T-helper 1 cell treated with Interleukin-12 subunit alpha and Interleukin-12 subunit beta and Interleukin-4 antibody, amounts not matched to agents 30 μg/mL and 1 μg/mL, for 36 hours (primary cell): ENCODE measurements around the gene ADCY7.
A peak's percentile ranks its signal among the peaks of the same experiment; 100 is the strongest.

Experiments used
- H3K27ac Mint-ChIP-seq: one replicate; pipeline ENCODE4 v1.8.0; 2021; ENCODE audit warnings: mild to moderate bottlenecking, mixed read lengths
- H3K27me3 Mint-ChIP-seq: one replicate; pipeline ENCODE4 v1.8.0; 2021; ENCODE audit warnings: low read depth, mixed read lengths
- H3K36me3 Mint-ChIP-seq: one replicate; pipeline ENCODE4 v1.8.0; 2021; ENCODE audit warnings: low read depth, mixed read lengths
- H3K4me1 Mint-ChIP-seq: one replicate; pipeline ENCODE4 v1.8.0; 2021; ENCODE audit warnings: low read depth, mixed read lengths
- H3K4me3 Mint-ChIP-seq: one replicate; pipeline ENCODE4 v1.8.0; 2021; ENCODE audit warnings: mild to moderate bottlenecking, moderate library complexity, mixed read lengths
- H3K9me3 Mint-ChIP-seq: one replicate; pipeline ENCODE4 v1.8.0; 2021; ENCODE audit warnings: mixed read lengths

ADCY7 gene

DNA sequence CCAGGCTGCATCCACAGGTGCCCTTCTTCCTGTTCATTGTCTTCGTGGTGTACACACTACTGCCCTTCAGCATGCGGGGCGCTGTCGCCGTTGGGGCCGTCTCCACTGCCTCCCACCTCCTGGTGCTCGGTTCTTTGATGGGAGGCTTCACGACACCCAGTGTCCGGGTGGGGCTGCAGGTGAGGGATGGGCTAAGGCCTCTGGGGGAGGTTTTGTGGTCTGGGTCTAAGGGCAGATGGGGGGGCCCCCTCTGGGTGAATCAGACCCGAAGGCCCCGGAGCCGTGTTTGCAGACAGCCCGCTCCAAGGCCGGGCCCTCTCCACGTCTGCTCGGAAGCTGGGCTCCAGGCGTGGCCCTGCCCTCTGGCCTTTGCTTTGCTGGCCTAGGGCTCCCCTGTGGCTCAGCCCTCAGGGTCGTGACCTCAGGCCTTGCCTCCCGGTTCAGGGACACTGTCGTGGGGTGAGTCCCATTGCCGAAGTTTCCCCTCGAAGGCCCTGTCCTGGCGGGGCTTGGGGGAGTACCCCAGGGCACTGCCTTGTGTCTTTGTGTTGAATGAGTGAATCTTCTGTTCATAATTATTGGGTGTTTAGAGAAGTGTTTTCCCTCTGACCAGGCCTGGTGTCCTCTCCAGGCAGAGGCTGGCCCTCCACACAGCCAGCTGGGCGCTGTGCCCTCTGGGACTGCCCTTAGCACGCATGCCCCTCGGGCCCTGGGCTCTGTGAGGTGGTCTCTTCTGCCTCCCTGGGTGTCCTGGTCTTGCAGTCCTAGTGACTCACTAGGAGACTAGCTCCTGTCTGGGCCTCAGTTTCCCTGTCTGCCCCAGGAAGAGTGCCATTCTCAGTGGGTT, 25.6 kb downstream of the ADCY7 start:
- Mint-ChIP-seq H3K9me3 (no peaks in the 10 kb centered on the region), H3K27ac (no peak overlapping the region), H3K4me3 (no peak overlapping the region), H3K36me3 (peaks cover 30% of the 10 kb centered on the region), H3K27me3 (no peaks in the 10 kb centered on the region), H3K4me1 (peaks cover 3% of the 10 kb centered on the region)

GRCh38 chr16:50292566-50292948, 26.2 kb downstream of the ADCY7 start:
- H3K27ac Mint-ChIP-seq = no peak overlapping the region
- no peaks in the 10 kb centered on the region for H3K27me3 Mint-ChIP-seq
- no peak overlapping the region for H3K4me3 Mint-ChIP-seq
- H3K36me3 Mint-ChIP-seq = peaks cover 27% of the 10 kb centered on the region
- H3K9me3 Mint-ChIP-seq = no peaks in the 10 kb centered on the region
- peaks cover 3% of the 10 kb centered on the region for H3K4me1 Mint-ChIP-seq

GRCh38 chr16:50293041-50293783, 26.9 kb downstream of the ADCY7 start:
- Mint-ChIP-seq H3K27ac (no peak overlapping the region), H3K9me3 (no peaks in the 10 kb centered on the region), H3K27me3 (no peaks in the 10 kb centered on the region), H3K4me3 (no peak overlapping the region), H3K4me1 (peaks cover 3% of the 10 kb centered on the region), H3K36me3 (peaks cover 27% of the 10 kb centered on the region)

DNA sequence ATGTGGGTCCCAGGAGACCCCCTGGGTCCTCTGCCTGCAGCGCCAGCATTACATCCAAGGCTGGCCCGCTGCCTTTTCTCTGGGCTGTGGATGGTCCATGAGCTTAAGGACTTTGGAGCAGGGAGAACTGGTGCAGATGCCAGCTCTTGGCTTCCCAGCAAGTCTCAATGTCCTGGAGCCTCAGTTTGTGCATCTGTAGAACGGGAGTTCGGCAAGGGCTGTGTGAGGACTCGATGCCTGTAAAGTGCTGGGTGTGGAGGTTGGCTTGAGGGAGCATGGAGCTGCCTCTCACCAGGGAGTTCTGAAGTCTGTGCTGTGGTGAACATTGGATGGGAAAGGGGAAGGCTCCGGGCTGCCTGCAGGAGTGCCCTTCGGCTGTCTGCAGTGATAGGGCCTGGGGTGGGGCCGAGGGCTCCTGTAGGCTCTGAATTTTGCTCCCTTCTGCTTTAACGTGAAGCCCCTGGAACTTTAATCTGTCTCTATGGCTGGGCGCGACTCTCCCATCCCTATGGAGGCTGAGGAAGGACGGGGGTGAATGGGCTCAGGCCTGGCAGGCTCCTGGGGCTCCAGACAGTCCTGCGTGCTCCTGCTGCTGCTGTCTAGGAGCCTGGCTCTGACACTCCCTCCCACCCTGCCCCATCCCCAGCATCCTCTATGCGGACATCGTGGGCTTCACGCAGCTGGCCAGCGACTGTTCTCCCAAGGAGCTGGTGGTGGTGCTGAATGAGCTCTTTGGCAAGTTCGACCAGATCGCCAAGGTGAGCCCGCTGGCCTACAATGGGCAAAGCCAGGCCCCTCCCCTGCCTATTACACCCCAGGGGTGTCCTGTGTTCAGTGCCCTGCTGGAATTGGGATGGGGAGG, 27.9 kb downstream of the ADCY7 start:
- Mint-ChIP-seq H3K4me3 (no peak overlapping the region), H3K36me3 (peaks cover 19% of the 10 kb centered on the region)

DNA sequence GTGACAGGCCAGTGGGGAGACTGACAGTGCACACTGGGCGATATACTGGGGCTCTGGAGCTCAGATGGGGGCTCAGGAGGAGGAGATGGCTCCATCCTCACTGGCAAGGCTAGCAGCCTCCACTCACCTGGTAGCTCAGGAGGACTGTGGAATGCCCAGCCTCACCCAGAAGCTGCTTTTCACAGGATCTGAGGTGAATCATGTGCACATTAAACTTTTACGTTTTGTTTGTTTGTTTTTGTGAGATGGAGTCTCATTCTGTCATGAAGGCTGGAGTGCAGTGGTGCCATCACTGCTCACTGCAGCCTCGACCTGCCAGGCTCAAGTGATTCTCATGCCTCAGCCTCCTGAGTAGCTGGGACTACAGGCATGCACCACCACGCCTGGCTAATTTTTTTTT, 28.6 kb downstream of the ADCY7 start:
- Mint-ChIP-seq H3K4me3 (no peak overlapping the region), H3K27ac (no peak overlapping the region), H3K36me3 (peaks cover 16% of the 10 kb centered on the region), H3K9me3 (no peaks in the 10 kb centered on the region), H3K27me3 (no peaks in the 10 kb centered on the region), H3K4me1 (peaks cover 2% of the 10 kb centered on the region)

More for the DNA sequence above, 27.9 kb downstream of the ADCY7 start:
- Mint-ChIP-seq H3K27ac (no peak overlapping the region), H3K27me3 (no peaks in the 10 kb centered on the region), H3K9me3 (no peaks in the 10 kb centered on the region), H3K4me1 (peaks cover 2% of the 10 kb centered on the region)

GRCh38 chr16:50295541-50296132, 29.3 kb downstream of the ADCY7 start:
- Mint-ChIP-seq H3K36me3 (peaks cover 14% of the 10 kb centered on the region), H3K27ac (peak overlapping the region; percentile 36), H3K9me3 (no peaks in the 10 kb centered on the region), H3K4me3 (no peak overlapping the region), H3K27me3 (no peaks in the 10 kb centered on the region), H3K4me1 (peaks cover 2% of the 10 kb centered on the region)

GRCh38 chr16:50296807-50297206, 30.5 kb downstream of the ADCY7 start:
- no peaks in the 10 kb centered on the region for H3K9me3 Mint-ChIP-seq
- peaks cover 2% of the 10 kb centered on the region for H3K4me1 Mint-ChIP-seq
- H3K27ac Mint-ChIP-seq = no peak overlapping the region
- H3K4me3 Mint-ChIP-seq = no peak overlapping the region
- H3K36me3 Mint-ChIP-seq = peaks cover 13% of the 10 kb centered on the region
- H3K27me3 Mint-ChIP-seq = no peaks in the 10 kb centered on the region

DNA sequence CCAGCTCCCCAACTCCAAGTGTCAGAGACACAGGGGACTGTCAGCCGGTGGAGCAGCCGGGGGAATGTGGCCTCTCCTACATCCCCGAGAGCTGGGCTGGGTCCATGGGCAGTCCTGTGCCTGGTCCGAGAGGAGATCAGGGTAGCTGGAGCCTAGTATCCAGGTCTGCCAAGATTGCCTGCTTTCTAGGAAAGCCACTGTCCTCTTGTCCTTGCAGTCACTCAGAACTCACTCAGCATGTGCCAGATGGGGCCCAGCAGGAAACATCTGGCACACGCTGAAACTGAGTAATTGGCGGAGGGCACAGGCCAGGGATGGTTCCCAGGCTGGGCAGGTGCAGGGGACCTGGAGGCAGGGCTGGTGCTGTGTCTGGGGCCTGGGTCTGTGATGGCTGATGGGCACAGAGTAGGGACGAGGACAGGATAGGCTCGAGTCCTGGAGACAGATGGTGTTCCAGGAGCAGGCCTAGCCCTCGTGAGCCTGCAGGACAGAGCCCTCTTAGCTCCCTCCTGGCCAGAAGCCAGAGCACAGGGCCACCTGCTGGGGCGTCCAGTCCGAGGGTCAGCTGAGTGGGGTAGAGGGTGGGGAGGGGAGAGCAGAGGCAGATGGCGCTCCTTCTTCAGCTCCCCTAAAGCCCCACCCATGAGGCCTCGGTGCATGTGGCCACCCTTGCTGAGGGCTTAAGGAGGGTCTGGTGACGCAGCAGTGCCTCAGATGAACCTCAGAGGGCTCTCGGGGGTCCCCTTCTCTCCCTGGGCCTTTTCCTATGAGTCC, 31.1 kb downstream of the ADCY7 start:
- Mint-ChIP-seq H3K9me3 (no peaks in the 10 kb centered on the region), H3K4me1 (peaks cover 2% of the 10 kb centered on the region), H3K4me3 (no peak overlapping the region), H3K36me3 (peaks cover 17% of the 10 kb centered on the region), H3K27ac (peak overlapping the region; percentile 62), H3K27me3 (no peaks in the 10 kb centered on the region)

DNA sequence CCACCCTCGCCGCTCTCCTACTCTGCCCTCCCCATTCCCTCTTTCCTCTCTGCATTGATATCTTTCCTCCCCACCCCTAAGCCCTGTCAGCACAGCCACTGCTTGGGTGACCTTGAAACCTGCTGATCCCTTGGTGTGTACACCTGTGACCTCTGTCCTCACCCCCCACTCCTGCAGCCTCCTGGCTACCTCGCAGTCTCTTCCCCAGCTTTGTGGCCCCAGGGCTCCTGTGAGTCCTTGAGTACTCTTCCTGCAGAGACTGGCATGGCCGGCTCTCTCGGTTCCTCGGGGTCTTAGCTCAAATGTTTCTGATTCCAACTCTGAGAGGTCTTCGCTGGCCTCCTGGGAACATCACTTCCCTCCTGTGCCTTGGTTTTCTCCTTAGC, 31.7 kb downstream of the ADCY7 start:
- peaks cover 2% of the 10 kb centered on the region for H3K4me1 Mint-ChIP-seq
- no peaks in the 10 kb centered on the region for H3K9me3 Mint-ChIP-seq
- H3K27me3 Mint-ChIP-seq = no peaks in the 10 kb centered on the region
- no peak overlapping the region for H3K4me3 Mint-ChIP-seq
- H3K36me3 Mint-ChIP-seq = peaks cover 20% of the 10 kb centered on the region
- H3K27ac Mint-ChIP-seq = peak overlapping the region; percentile 62

DNA sequence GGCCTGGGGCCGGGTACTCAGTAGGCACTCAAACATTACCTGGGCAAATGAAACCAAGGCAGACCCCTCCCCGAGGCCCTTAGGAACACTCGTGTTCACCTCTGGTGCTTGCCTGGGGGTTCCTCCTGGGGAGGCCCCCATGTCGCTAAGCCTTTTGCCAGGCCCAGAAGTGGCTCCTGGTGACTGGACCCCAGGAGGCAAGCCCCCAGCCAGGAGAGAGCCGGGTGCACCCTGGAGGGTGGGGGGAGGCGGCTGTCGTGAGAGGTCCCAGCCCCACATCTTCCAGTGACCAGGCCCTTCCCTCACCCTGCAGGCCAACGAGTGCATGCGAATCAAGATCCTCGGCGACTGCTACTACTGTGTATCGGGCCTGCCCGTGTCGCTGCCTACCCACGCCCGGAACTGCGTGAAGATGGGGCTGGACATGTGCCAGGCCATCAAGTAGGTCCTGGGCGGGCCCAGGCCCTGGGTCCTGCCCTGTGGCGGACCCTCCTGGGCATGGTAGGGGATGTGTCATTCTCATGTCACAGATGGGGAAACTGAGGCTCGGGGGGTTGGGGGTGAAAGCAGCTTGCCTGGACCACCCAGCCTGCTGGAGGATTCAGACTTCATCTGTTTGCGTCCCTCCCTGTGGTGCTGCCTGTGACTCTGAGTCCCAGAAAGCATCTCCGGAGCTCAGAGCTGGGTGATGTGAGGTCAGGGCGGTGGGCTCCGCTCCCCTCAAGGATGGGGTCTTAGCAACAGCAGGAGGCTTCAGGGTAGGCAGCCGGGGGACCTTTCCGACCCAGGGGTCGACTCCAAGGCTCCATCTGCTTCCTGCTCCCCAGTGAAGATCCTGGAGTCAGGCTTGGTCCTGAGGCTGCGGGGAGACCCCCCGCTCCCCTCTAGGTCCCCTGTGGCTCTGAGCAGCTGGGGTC, 32.5 kb downstream of the ADCY7 start:
- H3K27me3 Mint-ChIP-seq = no peaks in the 10 kb centered on the region
- peaks cover 19% of the 10 kb centered on the region for H3K36me3 Mint-ChIP-seq
- no peak overlapping the region for H3K4me3 Mint-ChIP-seq
- peak overlapping the region; percentile 62 for H3K27ac Mint-ChIP-seq
- H3K9me3 Mint-ChIP-seq = no peaks in the 10 kb centered on the region
- peaks cover 2% of the 10 kb centered on the region for H3K4me1 Mint-ChIP-seq

GRCh38 chr16:50299508-50300105, 33.3 kb downstream of the ADCY7 start:
- H3K36me3 Mint-ChIP-seq = peaks cover 16% of the 10 kb centered on the region
- no peak overlapping the region for H3K4me3 Mint-ChIP-seq
- no peaks in the 10 kb centered on the region for H3K4me1 Mint-ChIP-seq
- no peaks in the 10 kb centered on the region for H3K27me3 Mint-ChIP-seq
- H3K27ac Mint-ChIP-seq = no peak overlapping the region
- H3K9me3 Mint-ChIP-seq = no peaks in the 10 kb centered on the region

DNA sequence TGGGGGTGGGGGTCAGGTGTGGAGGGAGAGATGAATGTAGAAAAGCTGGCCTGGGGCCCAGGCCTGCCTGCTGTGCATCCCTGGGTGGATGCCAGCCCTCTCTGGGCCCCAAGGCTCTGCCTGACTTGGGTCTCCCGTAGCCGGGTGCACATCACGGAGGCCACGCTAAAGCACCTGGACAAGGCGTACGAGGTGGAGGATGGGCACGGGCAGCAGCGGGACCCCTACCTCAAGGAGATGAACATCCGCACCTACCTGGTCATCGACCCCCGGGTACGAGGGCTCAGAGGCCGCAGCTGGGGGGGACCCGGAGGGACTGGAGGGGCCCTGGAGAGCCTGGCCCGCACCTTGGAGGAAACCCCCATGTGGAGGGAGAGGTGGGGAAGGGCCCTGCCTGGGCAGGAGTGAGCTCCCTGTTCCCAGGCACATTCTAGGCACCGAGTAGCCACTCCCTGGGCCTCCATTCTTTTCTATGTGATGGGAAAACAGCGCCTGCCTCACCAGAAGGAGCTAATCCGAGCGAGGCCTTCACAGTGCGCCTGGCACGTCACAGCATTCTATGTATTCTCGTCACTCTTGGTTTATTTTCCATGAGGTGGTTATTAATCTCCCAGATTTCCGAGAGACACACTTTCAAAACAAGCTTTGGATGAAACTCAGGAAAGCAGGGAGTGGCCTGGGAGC, 34.7 kb downstream of the ADCY7 start:
- H3K36me3 Mint-ChIP-seq = peaks cover 12% of the 10 kb centered on the region
- H3K4me3 Mint-ChIP-seq = no peak overlapping the region
- no peaks in the 10 kb centered on the region for H3K4me1 Mint-ChIP-seq
- H3K27ac Mint-ChIP-seq = no peak overlapping the region
- no peaks in the 10 kb centered on the region for H3K9me3 Mint-ChIP-seq
- no peaks in the 10 kb centered on the region for H3K27me3 Mint-ChIP-seq
